Activated CD8-positive, alpha-beta memory T cell treated with anti-CD3 and anti-CD28 coated beads, Interleukin-2, amount 10 ng/mL, durations not matched to agents 7 days and 5 days (primary cell): ENCODE data around the gene C15orf40. TPM values are rescaled to one million over a fixed set of nuclear protein-coding genes. Genes with fewer than 3 reads are reported as not detected.
"Not testable (repeated sequence)": the region's sequence is repeated elsewhere in the genome, so short reads cannot be mapped to it uniquely, and the experiment has no call there.

Experiments used
- ATAC-seq: fragments of 150-1000 bp; cut with Tn5 transposase; one replicate; pipeline ENCODE4 v1.10.0; 2021; ENCODE audit warnings: moderate library complexity
- CTCF ChIA-PET: fragments of 350-600 bp; sonication (Branson Sonifier 250); formaldehyde crosslinking; loops from one replicate; lab custom pipeline; 2021; ENCODE audit warnings: antibody characterized with exemption; lab: Charles Lee
- DNase-seq: peaks from one replicate; pipeline ENCODE4 v3.0.0-alpha.2; 2020
- H3K27ac Mint-ChIP-seq: one replicate; pipeline ENCODE4 v1.8.0; 2021; ENCODE audit warnings: mild to moderate bottlenecking, mixed read lengths
- H3K27me3 Mint-ChIP-seq: one replicate; pipeline ENCODE4 v1.8.0; 2021; ENCODE audit warnings: mixed read lengths
- H3K36me3 Mint-ChIP-seq: one replicate; pipeline ENCODE4 v1.8.0; 2021; ENCODE audit warnings: mild to moderate bottlenecking, mixed read lengths
- H3K4me1 Mint-ChIP-seq: one replicate; pipeline ENCODE4 v1.8.0; 2021; ENCODE audit warnings: mixed read lengths
- H3K4me3 Mint-ChIP-seq: one replicate; pipeline ENCODE4 v1.8.0; 2021; ENCODE audit warnings: mild to moderate bottlenecking, moderate library complexity, mixed read lengths
- H3K9me3 Mint-ChIP-seq: one replicate; pipeline ENCODE4 v1.8.0; 2022; ENCODE audit warnings: low read depth, mixed read lengths
- total RNA-seq, 2 experiments: library from RNA; stranded (reverse); gene quantifications; one replicate each; pipeline ENCODE4 v1.2.3, GENCODE V29; 2021

Gene C15orf40
- total RNA-seq, 2 experiments from 2014 or later: 28.3 to 29.0 TPM

GRCh38 chr15:82943176-82943575 is 68.3 kb downstream of the C15orf40 start:
- no peak for DNase-seq
- H3K27me3 Mint-ChIP-seq: peaks cover 44% of the 10 kb centered on the region
- no peaks in the 10 kb centered on the region for H3K4me1 Mint-ChIP-seq
- CTCF ChIA-PET: no interaction called here
- H3K4me3 Mint-ChIP-seq: no peak overlapping the region
- ATAC-seq: no peak
- H3K9me3 Mint-ChIP-seq: no peaks in the 10 kb centered on the region
- no peaks in the 10 kb centered on the region for H3K36me3 Mint-ChIP-seq
- H3K27ac Mint-ChIP-seq: no peak overlapping the region

DNA sequence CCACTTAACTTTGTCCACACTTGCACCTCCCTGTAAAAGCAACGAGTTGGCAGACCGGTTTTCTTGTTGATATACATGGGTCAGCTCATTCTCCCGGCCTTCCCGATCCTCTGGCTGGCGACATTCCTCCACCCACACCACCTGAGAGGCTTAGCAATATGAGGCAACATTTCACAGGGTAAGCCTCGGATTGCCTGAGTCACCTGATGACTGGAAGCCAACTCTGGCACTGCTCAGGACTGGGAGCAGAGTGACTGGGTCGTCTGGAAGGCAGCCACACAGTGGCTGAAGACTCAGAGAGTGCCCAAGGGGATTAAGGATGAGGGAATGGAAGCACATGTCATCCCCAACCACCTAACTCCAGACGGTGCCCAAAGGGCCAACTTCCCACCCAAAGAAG is 68.7 kb downstream of the C15orf40 start:
- Mint-ChIP-seq H3K27ac (no peak overlapping the region), H3K27me3 (peaks cover 44% of the 10 kb centered on the region), H3K4me1 (no peaks in the 10 kb centered on the region), H3K36me3 (no peaks in the 10 kb centered on the region), H3K4me3 (no peak overlapping the region), H3K9me3 (no peaks in the 10 kb centered on the region)
- ATAC-seq (no peak), DNase-seq (no peak)
- CTCF ChIA-PET: no interaction called here

DNA sequence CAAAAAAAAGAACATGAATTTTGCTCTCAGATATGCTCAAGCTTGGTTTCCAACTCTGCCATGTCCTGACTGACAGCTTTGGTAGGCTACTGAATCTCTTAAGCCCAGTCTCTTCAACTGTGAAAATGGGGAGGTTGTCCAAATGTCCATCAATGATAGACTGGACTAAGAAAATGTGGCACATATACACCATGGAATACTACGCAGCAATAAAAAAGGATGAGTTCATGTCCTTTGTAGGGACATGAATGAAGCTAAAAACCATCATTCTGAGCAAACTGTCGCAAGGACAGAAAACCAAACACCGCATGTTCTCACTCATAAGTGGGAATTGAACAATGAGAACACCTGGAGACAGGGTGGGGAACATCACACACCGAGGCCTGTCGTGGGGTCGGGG is 71.8 kb downstream of the C15orf40 start:
- CTCF ChIA-PET, H3K27ac Mint-ChIP-seq, H3K36me3 Mint-ChIP-seq, H3K4me3 Mint-ChIP-seq, H3K4me1 Mint-ChIP-seq, DNase-seq, ATAC-seq, H3K9me3 Mint-ChIP-seq: not testable (repeated sequence)
- H3K27me3 Mint-ChIP-seq: peaks cover 31% of the 10 kb centered on the region

Other genes with a start within 250 kb of the C15orf40 start
- not detected for gene FSD2, start 205.6 kb downstream of the C15orf40 start, total RNA-seq
- 10 to 100 TPM in 1 of 2 experiments, 1 to 10 TPM in 1; 9.1 to 11.0 TPM for gene WHAMM, start 202.0 kb downstream of the C15orf40 start, total RNA-seq
- 10 to 100 TPM in 1 of 2 experiments, 1 to 10 TPM in 1; 8.2 to 14.4 TPM for gene HOMER2, start 58.9 kb downstream of the C15orf40 start, total RNA-seq
- 10 to 100 TPM; 20.5 to 27.8 TPM for gene RAMAC, start 25.4 kb downstream of the C15orf40 start, total RNA-seq
- gene BTBD1, start 55.6 kb upstream of the C15orf40 start, total RNA-seq: 10 to 100 TPM; 62.5 to 73.2 TPM
- 10 to 100 TPM; 13.3 to 22.4 TPM for gene TM6SF1, start 96.0 kb upstream of the C15orf40 start, total RNA-seq
- 10 to 100 TPM; 20.4 to 91.0 TPM for gene HDGFL3, start 196.2 kb upstream of the C15orf40 start, total RNA-seq